ENCODE data around the gene TMCO1.
"Not testable (repeated sequence)": the region's sequence is repeated elsewhere in the genome, so short reads cannot be mapped to it uniquely, and the experiment has no call there.

The TMCO1 gene

DNA sequence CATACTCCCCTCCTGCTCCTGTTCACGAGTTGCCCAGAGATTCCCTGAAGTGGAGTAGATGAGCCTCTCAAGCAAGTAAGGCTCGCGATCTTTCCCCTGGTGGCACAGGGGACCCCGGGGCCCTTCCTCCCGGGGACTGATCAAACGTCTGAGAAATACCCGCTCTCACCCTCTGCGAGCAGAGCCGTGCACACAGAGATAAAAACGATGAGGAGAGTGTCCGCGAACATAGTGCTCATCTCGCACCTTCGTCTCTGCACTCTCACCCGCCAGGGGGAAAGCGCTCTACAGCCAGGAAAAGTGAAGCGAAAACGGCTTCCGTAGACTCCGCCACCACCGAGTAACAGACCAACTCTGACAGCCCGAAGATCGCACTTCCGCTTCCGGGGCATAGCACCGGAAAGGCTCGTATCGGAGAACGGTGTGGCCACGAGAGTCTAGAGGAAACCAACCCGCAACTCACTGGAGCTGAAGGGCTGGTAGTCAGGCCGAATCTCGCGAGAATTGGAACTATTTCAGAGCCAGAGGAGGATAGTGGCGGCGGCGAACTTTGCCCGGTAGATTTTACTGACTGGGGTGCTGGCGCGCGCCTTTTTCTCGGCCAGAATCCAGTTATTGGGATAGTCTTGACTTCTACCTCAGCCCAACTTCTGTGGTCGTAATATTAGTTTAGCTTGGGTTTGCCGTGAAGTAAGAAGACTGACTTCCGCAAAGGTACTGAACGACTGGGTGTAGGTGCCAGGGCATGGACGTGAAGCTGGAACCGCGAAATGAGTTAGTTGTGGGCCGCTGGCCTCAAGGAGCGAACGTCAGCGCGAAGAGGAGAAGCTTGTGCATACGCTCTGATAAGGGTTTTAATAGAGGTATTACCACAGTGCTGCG lies at the start of gene TMCO1:
TMCO1 (minus strand) TSS at position 356 of the 882 bp plus-strand sequence; CDS start at position 239, 117 bp downstream.
- Histone ChIP-seq H3K9ac (ENCODE audit: low read depth, low read length) (peak within 1 kb of the TSS; percentile 92), H3K9me3 (ENCODE audit: control insufficient read depth, insufficient read depth, low read length) (no peaks in the 10 kb centered on the region), H3K4me3 (ENCODE audit: low read depth, low read length) (peak within 1 kb of the TSS; percentile 93), H3K36me3 (ENCODE audit: control insufficient read depth, insufficient read depth, low read length) (peaks cover 2% of the 10 kb centered on the region), H3K27me3 (ENCODE audit: control insufficient read depth, insufficient read depth, low read length) (no peaks in the 10 kb centered on the region), H3K4me1 (ENCODE audit: control insufficient read depth, insufficient read depth, low read length) (no peaks in the 10 kb centered on the region)

- no peaks in the 10 kb centered on the region for H3K27me3 ChIP-seq (ENCODE audit: control insufficient read depth, insufficient read depth, low read length)
- no peaks in the 10 kb centered on the region for H3K36me3 ChIP-seq (ENCODE audit: control insufficient read depth, insufficient read depth, low read length)
- no peak overlapping the region for H3K9ac ChIP-seq (ENCODE audit: low read depth, low read length)
- H3K4me1 ChIP-seq (ENCODE audit: control insufficient read depth, insufficient read depth, low read length), result no peaks in the 10 kb centered on the region
- H3K4me3 ChIP-seq (ENCODE audit: low read depth, low read length), result no peak overlapping the region
- H3K9me3 ChIP-seq (ENCODE audit: control insufficient read depth, insufficient read depth, low read length), result no peaks in the 10 kb centered on the region
These were observed 48.3 kb upstream of the TMCO1 start for GRCh38 chr1:165816826-165817497.

DNA sequence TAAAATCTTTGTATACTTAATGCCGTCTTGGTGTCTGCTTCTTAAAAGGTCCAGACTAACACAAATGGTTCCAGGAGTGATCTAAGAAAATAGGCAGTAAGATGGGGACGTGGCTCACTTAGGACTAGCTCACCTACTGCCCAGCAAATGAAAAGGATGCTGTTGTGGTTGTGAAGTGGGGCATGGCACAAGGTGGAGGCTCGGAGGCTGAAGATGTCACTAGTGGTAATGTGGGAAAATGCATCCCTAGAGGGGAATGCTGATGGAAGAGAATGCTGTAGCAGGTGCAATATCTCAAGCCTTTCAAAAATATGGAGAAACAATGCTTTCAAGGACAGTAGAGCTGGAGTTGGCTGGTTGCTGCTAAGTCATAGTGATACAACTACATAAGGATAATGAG lies 47.5 kb upstream of the TMCO1 start:
- Histone ChIP-seq H3K36me3 (ENCODE audit: control insufficient read depth, insufficient read depth, low read length) (no peaks in the 10 kb centered on the region), H3K27me3 (ENCODE audit: control insufficient read depth, insufficient read depth, low read length) (no peaks in the 10 kb centered on the region), H3K9me3 (ENCODE audit: control insufficient read depth, insufficient read depth, low read length) (no peaks in the 10 kb centered on the region), H3K9ac (ENCODE audit: low read depth, low read length) (no peak overlapping the region), H3K4me3 (ENCODE audit: low read depth, low read length) (no peak overlapping the region), H3K4me1 (ENCODE audit: control insufficient read depth, insufficient read depth, low read length) (no peaks in the 10 kb centered on the region)

GRCh38 chr1:165815725-165816124 lies 47.1 kb upstream of the TMCO1 start:
- Histone ChIP-seq H3K4me3 (ENCODE audit: low read depth, low read length) (no peak overlapping the region), H3K9ac (ENCODE audit: low read depth, low read length) (no peak overlapping the region), H3K9me3 (ENCODE audit: control insufficient read depth, insufficient read depth, low read length) (no peaks in the 10 kb centered on the region), H3K27me3 (ENCODE audit: control insufficient read depth, insufficient read depth, low read length) (no peaks in the 10 kb centered on the region), H3K36me3 (ENCODE audit: control insufficient read depth, insufficient read depth, low read length) (no peaks in the 10 kb centered on the region), H3K4me1 (ENCODE audit: control insufficient read depth, insufficient read depth, low read length) (no peaks in the 10 kb centered on the region)

GRCh38 chr1:165807613-165808012 lies 38.9 kb upstream of the TMCO1 start:
- Histone ChIP-seq H3K4me3 (ENCODE audit: low read depth, low read length) (no peak overlapping the region), H3K27me3 (ENCODE audit: control insufficient read depth, insufficient read depth, low read length) (no peaks in the 10 kb centered on the region), H3K36me3 (ENCODE audit: control insufficient read depth, insufficient read depth, low read length) (no peaks in the 10 kb centered on the region), H3K4me1 (ENCODE audit: control insufficient read depth, insufficient read depth, low read length) (no peaks in the 10 kb centered on the region), H3K9ac (ENCODE audit: low read depth, low read length) (no peak overlapping the region), H3K9me3 (ENCODE audit: control insufficient read depth, insufficient read depth, low read length) (no peaks in the 10 kb centered on the region)

GRCh38 chr1:165804513-165804912 lies 35.8 kb upstream of the TMCO1 start:
- not testable (repeated sequence) for H3K27me3 ChIP-seq (ENCODE audit: control insufficient read depth, insufficient read depth, low read length); H3K36me3 ChIP-seq (ENCODE audit: control insufficient read depth, insufficient read depth, low read length); H3K9ac ChIP-seq (ENCODE audit: low read depth, low read length); H3K4me3 ChIP-seq (ENCODE audit: low read depth, low read length); H3K4me1 ChIP-seq (ENCODE audit: control insufficient read depth, insufficient read depth, low read length); H3K9me3 ChIP-seq (ENCODE audit: control insufficient read depth, insufficient read depth, low read length)

DNA sequence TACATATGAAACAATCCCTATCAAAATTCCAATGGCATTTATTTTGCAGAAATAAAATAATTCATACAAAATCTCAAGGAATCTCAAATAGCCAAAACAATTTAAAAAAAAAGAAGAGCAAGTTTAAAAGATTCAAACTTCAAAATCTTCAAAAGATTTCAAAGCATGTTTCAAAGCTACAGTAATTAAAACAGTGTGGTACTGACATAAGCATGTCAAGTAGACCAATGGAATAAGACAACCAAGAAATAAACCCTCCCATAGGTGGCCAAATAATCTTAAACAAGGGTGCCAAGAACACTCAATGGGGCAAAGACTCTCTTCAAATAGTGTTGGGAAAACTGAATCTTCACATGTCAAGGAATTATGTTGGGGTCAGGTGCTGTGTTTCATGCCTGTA lies 30.7 kb upstream of the TMCO1 start:
- H3K9ac ChIP-seq (ENCODE audit: low read depth, low read length), result no peak overlapping the region
- no peak overlapping the region for H3K4me3 ChIP-seq (ENCODE audit: low read depth, low read length)
- no peaks in the 10 kb centered on the region for H3K27me3 ChIP-seq (ENCODE audit: control insufficient read depth, insufficient read depth, low read length)
- no peaks in the 10 kb centered on the region for H3K36me3 ChIP-seq (ENCODE audit: control insufficient read depth, insufficient read depth, low read length)
- H3K4me1 ChIP-seq (ENCODE audit: control insufficient read depth, insufficient read depth, low read length), result no peaks in the 10 kb centered on the region
- no peaks in the 10 kb centered on the region for H3K9me3 ChIP-seq (ENCODE audit: control insufficient read depth, insufficient read depth, low read length)

DNA sequence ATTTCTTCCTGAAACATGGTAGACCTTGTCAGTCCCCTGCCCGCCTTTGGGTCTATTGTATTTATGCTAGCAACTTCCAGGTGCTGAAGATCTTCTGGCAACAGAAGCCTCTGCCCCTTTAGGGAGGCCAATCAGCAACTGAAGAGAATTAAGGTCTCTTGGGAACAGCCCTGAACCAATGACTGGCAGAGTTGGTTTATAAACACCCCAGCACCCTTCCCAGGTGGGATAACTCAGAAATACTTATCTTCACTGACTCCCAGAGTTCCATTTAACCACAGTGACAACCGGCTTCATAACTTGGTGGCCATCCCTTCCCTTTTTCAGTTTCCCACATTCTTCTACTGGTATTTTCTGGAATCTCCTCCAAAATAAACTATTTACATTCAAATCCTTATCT lies 27.2 kb upstream of the TMCO1 start:
- Histone ChIP-seq H3K9me3 (ENCODE audit: control insufficient read depth, insufficient read depth, low read length) (no peaks in the 10 kb centered on the region), H3K9ac (ENCODE audit: low read depth, low read length) (no peak overlapping the region), H3K36me3 (ENCODE audit: control insufficient read depth, insufficient read depth, low read length) (no peaks in the 10 kb centered on the region), H3K4me1 (ENCODE audit: control insufficient read depth, insufficient read depth, low read length) (no peaks in the 10 kb centered on the region), H3K4me3 (ENCODE audit: low read depth, low read length) (no peak overlapping the region), H3K27me3 (ENCODE audit: control insufficient read depth, insufficient read depth, low read length) (no peaks in the 10 kb centered on the region)

DNA sequence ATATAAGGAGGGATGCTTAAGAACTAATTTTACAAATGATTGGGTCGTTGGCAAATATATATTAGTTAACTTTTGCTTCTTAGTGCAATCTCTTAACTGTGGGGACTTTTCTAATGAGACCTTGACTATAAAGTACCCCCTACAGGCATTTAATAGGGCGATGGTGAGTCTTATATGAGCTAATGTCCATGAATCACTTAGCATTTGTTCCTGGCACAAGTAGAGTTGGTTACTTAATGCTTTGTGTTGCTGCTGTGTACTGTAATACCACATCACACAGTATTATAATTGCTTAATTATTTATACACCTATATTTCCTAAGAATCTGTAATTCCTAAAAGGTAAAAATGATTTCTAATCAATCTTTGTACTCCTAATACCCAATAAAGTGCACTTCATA lies 25.3 kb upstream of the TMCO1 start:
- no peaks in the 10 kb centered on the region for H3K36me3 ChIP-seq (ENCODE audit: control insufficient read depth, insufficient read depth, low read length)
- no peaks in the 10 kb centered on the region for H3K9me3 ChIP-seq (ENCODE audit: control insufficient read depth, insufficient read depth, low read length)
- H3K4me3 ChIP-seq (ENCODE audit: low read depth, low read length), result no peak overlapping the region
- H3K9ac ChIP-seq (ENCODE audit: low read depth, low read length), result no peak overlapping the region
- no peaks in the 10 kb centered on the region for H3K4me1 ChIP-seq (ENCODE audit: control insufficient read depth, insufficient read depth, low read length)
- H3K27me3 ChIP-seq (ENCODE audit: control insufficient read depth, insufficient read depth, low read length), result no peaks in the 10 kb centered on the region

- Histone ChIP-seq H3K4me3 (ENCODE audit: low read depth, low read length) (no peak overlapping the region), H3K27me3 (ENCODE audit: control insufficient read depth, insufficient read depth, low read length) (no peaks in the 10 kb centered on the region), H3K9me3 (ENCODE audit: control insufficient read depth, insufficient read depth, low read length) (no peaks in the 10 kb centered on the region), H3K4me1 (ENCODE audit: control insufficient read depth, insufficient read depth, low read length) (no peaks in the 10 kb centered on the region), H3K9ac (ENCODE audit: low read depth, low read length) (no peak overlapping the region), H3K36me3 (ENCODE audit: control insufficient read depth, insufficient read depth, low read length) (no peaks in the 10 kb centered on the region)
These were observed 19.1 kb upstream of the TMCO1 start for GRCh38 chr1:165787741-165788140.

GRCh38 chr1:165783519-165783918 lies 14.9 kb upstream of the TMCO1 start:
- not testable (repeated sequence) for H3K4me1 ChIP-seq (ENCODE audit: control insufficient read depth, insufficient read depth, low read length); H3K27me3 ChIP-seq (ENCODE audit: control insufficient read depth, insufficient read depth, low read length); H3K4me3 ChIP-seq (ENCODE audit: low read depth, low read length); H3K36me3 ChIP-seq (ENCODE audit: control insufficient read depth, insufficient read depth, low read length); H3K9ac ChIP-seq (ENCODE audit: low read depth, low read length); H3K9me3 ChIP-seq (ENCODE audit: control insufficient read depth, insufficient read depth, low read length)

- not testable (repeated sequence) for H3K27me3 ChIP-seq (ENCODE audit: control insufficient read depth, insufficient read depth, low read length); H3K9me3 ChIP-seq (ENCODE audit: control insufficient read depth, insufficient read depth, low read length); H3K9ac ChIP-seq (ENCODE audit: low read depth, low read length); H3K4me1 ChIP-seq (ENCODE audit: control insufficient read depth, insufficient read depth, low read length); H3K36me3 ChIP-seq (ENCODE audit: control insufficient read depth, insufficient read depth, low read length); H3K4me3 ChIP-seq (ENCODE audit: low read depth, low read length)
These were observed 9.5 kb upstream of the TMCO1 start for GRCh38 chr1:165778197-165778596.
